HG03571 (cell line): ENCODE results near the gene CDCP1.
"Not testable (repeated sequence)": the region's sequence is repeated elsewhere in the genome, so short reads cannot be mapped to it uniquely, and the experiment has no call there.

Experiments
- ATAC-seq: cut with Tn5 transposase; IDR thresholded peaks from one replicate; pipeline ENCODE4 v1.9.1; 2021; ENCODE audit not compliant: unreplicated experiment

CDCP1 gene

GRCh38 chr3:45171283-45171682 lies 25.1 kb upstream of the CDCP1 start:
- ATAC-seq = no peak

GRCh38 chr3:45170096-45170495 lies 23.9 kb upstream of the CDCP1 start:
- no peak for ATAC-seq

GRCh38 chr3:45169125-45169904 lies 23.1 kb upstream of the CDCP1 start:
- no peak for ATAC-seq

GRCh38 chr3:45168451-45168850 lies 22.3 kb upstream of the CDCP1 start:
- no peak for ATAC-seq

GRCh38 chr3:45167011-45167911 lies 21.1 kb upstream of the CDCP1 start:
- ATAC-seq = no peak

- no peak for ATAC-seq
These were observed 20.2 kb upstream of the CDCP1 start for GRCh38 chr3:45166321-45166879.

- ATAC-seq = no peak
These were observed 19.5 kb upstream of the CDCP1 start for GRCh38 chr3:45165497-45166283.

- ATAC-seq = no peak
These were observed 17.9 kb upstream of the CDCP1 start for GRCh38 chr3:45164056-45164455.

- no peak for ATAC-seq
These were observed 17.3 kb upstream of the CDCP1 start for GRCh38 chr3:45163481-45163880.

- no peak for ATAC-seq
These were observed 8.5 kb upstream of the CDCP1 start for GRCh38 chr3:45154641-45155147.

- ATAC-seq = no peak
These were observed 7.7 kb upstream of the CDCP1 start for GRCh38 chr3:45153658-45154437.

GRCh38 chr3:45152307-45152706 lies 6.1 kb upstream of the CDCP1 start:
- no peak for ATAC-seq

GRCh38 chr3:45151100-45151499 lies 4.9 kb upstream of the CDCP1 start:
- no peak for ATAC-seq

- ATAC-seq = no peak
These were observed 2.7 kb upstream of the CDCP1 start for GRCh38 chr3:45148921-45149320.

GRCh38 chr3:45145223-45145622 lies 955 bp downstream of the CDCP1 start:
- ATAC-seq = no peak

GRCh38 chr3:45143673-45144671 lies 2.2 kb downstream of the CDCP1 start:
- no peak for ATAC-seq

- not testable (repeated sequence) for ATAC-seq
These were observed 5.4 kb downstream of the CDCP1 start for GRCh38 chr3:45140770-45141155.

GRCh38 chr3:45140141-45140769 lies 5.9 kb downstream of the CDCP1 start:
- ATAC-seq = no peak
